Measurements from ENCODE around the gene MRAP2. TPM values are rescaled to one million over a fixed set of nuclear protein-coding genes. Genes with fewer than 3 reads are reported as not detected.

The MRAP2 gene
- total and polyA plus RNA-seq, 9 donors, result 15.0 to 40.8 (median 24.9) TPM

GRCh38 chr6:84052204-84052882, 18.8 kb downstream of the MRAP2 start:
- WGBS (ENCODE audit: insufficient coverage), result 5% methylated on average over 6 of the region's 7 CpGs
- DNase-seq, result peak; percentile 91
- Histone ChIP-seq H3K27ac (ENCODE audit: low read length) (peak overlapping the region; percentile 97), H3K36me3 (ENCODE audit: control insufficient read depth, insufficient read depth, low read length) (no peaks in the 10 kb centered on the region), H3K9me3 (replicated peaks; ENCODE audit: control insufficient read depth, low read depth, low read length) (no peaks in the 10 kb centered on the region), H3K4me1 (ENCODE audit: control insufficient read depth, insufficient read depth, low read length) (peaks cover 37% of the 10 kb centered on the region), H3K4me3 (ENCODE audit: low read length) (peak overlapping the region; percentile 12), H3K27me3 (ENCODE audit: control insufficient read depth, insufficient read depth, low read length) (no peaks in the 10 kb centered on the region)

GRCh38 chr6:84052883-84053241, 19.3 kb downstream of the MRAP2 start:
- peak overlapping the region; percentile 97 for H3K27ac ChIP-seq (ENCODE audit: low read length)
- no peaks in the 10 kb centered on the region for H3K36me3 ChIP-seq (ENCODE audit: control insufficient read depth, insufficient read depth, low read length)
- no peak overlapping the region for H3K4me3 ChIP-seq (ENCODE audit: low read length)
- no peaks in the 10 kb centered on the region for H3K27me3 ChIP-seq (ENCODE audit: control insufficient read depth, insufficient read depth, low read length)
- peaks cover 39% of the 10 kb centered on the region for H3K4me1 ChIP-seq (ENCODE audit: control insufficient read depth, insufficient read depth, low read length)
- DNase-seq, result no peak
- H3K9me3 ChIP-seq (replicated peaks; ENCODE audit: control insufficient read depth, low read depth, low read length), result no peaks in the 10 kb centered on the region
- WGBS (ENCODE audit: insufficient coverage), result 33% methylated on average over 1 of the region's 7 CpGs

DNA sequence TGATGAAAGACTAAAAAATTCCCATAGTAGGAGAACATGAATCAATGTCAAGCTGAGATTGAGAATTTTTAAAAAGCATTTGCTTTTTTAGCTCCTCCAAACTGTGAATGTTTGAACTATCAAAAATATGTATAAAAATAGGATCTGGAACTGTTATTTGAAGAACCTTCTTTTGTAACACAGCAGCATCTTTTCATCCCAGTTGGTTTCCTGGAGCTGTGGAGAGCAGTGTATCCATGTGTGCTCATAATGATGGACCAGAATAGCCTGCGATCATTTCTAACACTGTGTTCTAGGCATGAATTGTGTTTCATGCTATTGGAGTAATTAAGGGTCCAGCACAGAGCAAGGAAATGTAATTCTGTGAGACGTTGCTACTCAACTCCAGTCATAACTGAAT, 22.1 kb downstream of the MRAP2 start:
- Histone ChIP-seq H3K27me3 (ENCODE audit: control insufficient read depth, insufficient read depth, low read length) (no peaks in the 10 kb centered on the region), H3K4me3 (ENCODE audit: low read length) (no peak overlapping the region), H3K4me1 (ENCODE audit: control insufficient read depth, insufficient read depth, low read length) (peaks cover 40% of the 10 kb centered on the region), H3K36me3 (ENCODE audit: control insufficient read depth, insufficient read depth, low read length) (no peaks in the 10 kb centered on the region), H3K9me3 (replicated peaks; ENCODE audit: control insufficient read depth, low read depth, low read length) (no peaks in the 10 kb centered on the region), H3K27ac (ENCODE audit: low read length) (no peak overlapping the region)
- DNase-seq, result no peak
- WGBS (ENCODE audit: insufficient coverage), result 61% methylated on average over 2 of the region's 2 CpGs

DNA sequence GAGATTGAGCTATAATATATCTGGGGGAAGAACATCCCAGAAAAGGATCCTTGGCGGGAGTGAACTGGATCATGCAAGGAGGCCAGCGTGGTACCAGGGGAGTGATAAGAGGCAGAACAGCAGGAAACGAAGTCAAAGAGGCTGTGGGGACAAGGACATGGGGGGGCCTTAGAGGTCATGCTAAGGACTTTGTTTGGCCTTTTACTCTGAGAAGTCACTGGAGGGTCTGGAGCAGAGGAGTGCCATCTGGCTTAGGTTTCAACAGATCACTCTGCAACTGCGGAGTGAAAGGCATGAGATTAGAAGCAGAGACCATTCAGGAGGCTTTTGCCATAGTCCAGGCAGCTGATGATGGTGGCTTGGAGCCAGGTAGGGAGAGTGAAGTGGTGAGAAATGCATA, 24.3 kb downstream of the MRAP2 start:
- Histone ChIP-seq H3K4me3 (ENCODE audit: low read length) (no peak overlapping the region), H3K4me1 (ENCODE audit: control insufficient read depth, insufficient read depth, low read length) (peaks cover 19% of the 10 kb centered on the region), H3K27me3 (ENCODE audit: control insufficient read depth, insufficient read depth, low read length) (no peaks in the 10 kb centered on the region), H3K36me3 (ENCODE audit: control insufficient read depth, insufficient read depth, low read length) (no peaks in the 10 kb centered on the region), H3K9me3 (replicated peaks; ENCODE audit: control insufficient read depth, low read depth, low read length) (no peaks in the 10 kb centered on the region), H3K27ac (ENCODE audit: low read length) (no peak overlapping the region)
- WGBS (ENCODE audit: insufficient coverage), result 66% methylated on average over 4 of the region's 4 CpGs
- DNase-seq, result no peak

GRCh38 chr6:84059082-84059481, 25.5 kb downstream of the MRAP2 start:
- Histone ChIP-seq H3K4me1 (ENCODE audit: control insufficient read depth, insufficient read depth, low read length) (peaks cover 11% of the 10 kb centered on the region), H3K27me3 (ENCODE audit: control insufficient read depth, insufficient read depth, low read length) (no peaks in the 10 kb centered on the region), H3K27ac (ENCODE audit: low read length) (no peak overlapping the region), H3K4me3 (ENCODE audit: low read length) (no peak overlapping the region), H3K9me3 (replicated peaks; ENCODE audit: control insufficient read depth, low read depth, low read length) (no peaks in the 10 kb centered on the region), H3K36me3 (ENCODE audit: control insufficient read depth, insufficient read depth, low read length) (peaks cover 2% of the 10 kb centered on the region)
- WGBS (ENCODE audit: insufficient coverage), result 94% methylated on average over 2 of the region's 2 CpGs
- DNase-seq, result no peak

DNA sequence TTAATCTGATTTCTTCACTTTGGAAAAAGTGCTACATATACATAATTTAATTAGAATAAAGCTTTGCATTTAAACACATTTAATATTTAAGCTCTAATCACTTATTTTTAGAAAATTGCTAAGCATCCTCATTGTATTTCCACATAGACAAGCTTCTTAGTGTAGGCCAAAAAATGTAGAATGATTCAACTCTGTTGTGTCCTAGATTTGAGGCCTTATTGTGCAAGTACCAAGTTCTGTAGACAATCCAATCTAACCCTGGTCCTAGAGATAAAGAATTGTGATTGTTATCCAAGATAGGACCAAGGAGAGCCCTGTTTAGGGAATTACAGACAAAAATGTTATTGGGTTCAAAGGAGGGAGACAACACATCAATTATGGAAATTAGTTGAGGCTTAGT, 27.6 kb downstream of the MRAP2 start:
- no peak overlapping the region for H3K4me3 ChIP-seq (ENCODE audit: low read length)
- H3K4me1 ChIP-seq (ENCODE audit: control insufficient read depth, insufficient read depth, low read length), result peaks cover 11% of the 10 kb centered on the region
- no peaks in the 10 kb centered on the region for H3K27me3 ChIP-seq (ENCODE audit: control insufficient read depth, insufficient read depth, low read length)
- H3K9me3 ChIP-seq (replicated peaks; ENCODE audit: control insufficient read depth, low read depth, low read length), result no peaks in the 10 kb centered on the region
- no peak for DNase-seq
- H3K27ac ChIP-seq (ENCODE audit: low read length), result no peak overlapping the region
- peaks cover 2% of the 10 kb centered on the region for H3K36me3 ChIP-seq (ENCODE audit: control insufficient read depth, insufficient read depth, low read length)

- H3K36me3 ChIP-seq (ENCODE audit: control insufficient read depth, insufficient read depth, low read length), result peaks cover 2% of the 10 kb centered on the region
- WGBS (ENCODE audit: insufficient coverage), result 48% methylated on average over 3 of the region's 3 CpGs
- peaks cover 11% of the 10 kb centered on the region for H3K4me1 ChIP-seq (ENCODE audit: control insufficient read depth, insufficient read depth, low read length)
- no peaks in the 10 kb centered on the region for H3K27me3 ChIP-seq (ENCODE audit: control insufficient read depth, insufficient read depth, low read length)
- H3K27ac ChIP-seq (ENCODE audit: low read length), result no peak overlapping the region
- no peaks in the 10 kb centered on the region for H3K9me3 ChIP-seq (replicated peaks; ENCODE audit: control insufficient read depth, low read depth, low read length)
- DNase-seq, result no peak
- H3K4me3 ChIP-seq (ENCODE audit: low read length), result no peak overlapping the region
These were observed 28.2 kb downstream of the MRAP2 start for GRCh38 chr6:84061613-84062398.

DNA sequence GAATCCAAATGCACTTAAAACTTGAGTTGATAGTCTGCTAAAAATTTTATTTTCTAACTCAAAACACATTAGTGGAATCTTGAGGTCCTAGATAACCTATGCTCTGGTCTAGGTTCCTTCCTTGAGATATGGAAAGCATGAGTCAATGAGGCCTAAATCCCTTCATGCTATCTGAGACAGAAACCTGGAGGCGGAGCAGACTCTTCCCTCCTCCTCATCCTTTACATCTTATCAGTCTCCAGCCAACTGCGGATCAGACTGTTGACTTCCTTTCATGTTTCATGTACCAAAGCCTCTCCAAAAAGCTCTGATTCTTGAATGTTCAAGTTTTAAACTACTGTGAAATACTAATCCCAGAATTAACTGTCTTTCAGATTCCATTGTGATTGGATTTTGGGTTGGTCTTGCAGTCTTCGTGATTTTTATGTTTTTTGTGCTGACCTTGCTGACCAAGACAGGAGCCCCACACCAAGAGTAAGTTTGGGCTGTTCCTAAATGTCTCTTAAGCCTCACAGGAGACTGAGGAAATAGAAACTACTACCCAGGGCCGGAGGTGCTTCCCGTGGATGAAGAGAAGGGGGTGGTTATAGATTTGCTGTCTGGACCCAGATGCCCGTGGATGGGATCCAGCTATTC, 29.1 kb downstream of the MRAP2 start:
- 86% methylated on average over 2 of the region's 6 CpGs for WGBS (ENCODE audit: insufficient coverage)

DNA sequence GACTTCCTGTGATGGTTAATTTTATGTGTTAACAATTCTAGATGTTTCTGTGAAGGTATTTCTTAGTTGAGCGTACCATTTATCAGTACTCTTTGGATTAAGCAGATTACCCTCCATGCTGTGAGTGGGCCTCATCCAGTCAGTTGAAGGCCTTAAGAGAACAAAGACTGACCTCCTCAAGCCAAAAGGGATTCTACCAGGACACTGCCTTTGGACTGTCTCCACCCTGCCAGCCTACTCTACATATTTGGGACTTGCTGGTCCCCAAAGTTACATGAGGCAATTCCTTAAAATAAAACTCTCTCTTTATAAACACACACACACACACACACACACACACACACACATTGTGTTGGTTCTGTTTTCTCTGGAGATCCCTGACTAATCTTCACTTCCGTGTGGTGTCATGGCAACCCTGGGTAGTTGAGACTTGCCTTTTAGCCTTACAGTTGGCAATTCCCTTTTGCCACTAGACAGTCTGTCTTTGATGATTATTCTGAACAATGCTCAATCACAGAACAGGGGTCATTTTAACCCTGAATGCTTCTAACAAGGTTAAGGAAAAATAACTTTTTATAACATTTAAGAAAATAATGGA, 32.2 kb downstream of the MRAP2 start:
- WGBS (ENCODE audit: insufficient coverage), result no CpG with 5 or more reads among the region's 2 CpGs
- H3K36me3 ChIP-seq (ENCODE audit: control insufficient read depth, insufficient read depth, low read length), result peaks cover 2% of the 10 kb centered on the region
- no peak overlapping the region for H3K27ac ChIP-seq (ENCODE audit: low read length)
- H3K9me3 ChIP-seq (replicated peaks; ENCODE audit: control insufficient read depth, low read depth, low read length), result no peaks in the 10 kb centered on the region
- H3K4me1 ChIP-seq (ENCODE audit: control insufficient read depth, insufficient read depth, low read length), result peaks cover 2% of the 10 kb centered on the region
- H3K27me3 ChIP-seq (ENCODE audit: control insufficient read depth, insufficient read depth, low read length), result no peaks in the 10 kb centered on the region
- H3K4me3 ChIP-seq (ENCODE audit: low read length), result no peak overlapping the region
- DNase-seq, result no peak

More for the DNA sequence above, 29.1 kb downstream of the MRAP2 start:
- Histone ChIP-seq H3K9me3 (replicated peaks; ENCODE audit: control insufficient read depth, low read depth, low read length) (no peaks in the 10 kb centered on the region), H3K27ac (ENCODE audit: low read length) (no peak overlapping the region), H3K27me3 (ENCODE audit: control insufficient read depth, insufficient read depth, low read length) (no peaks in the 10 kb centered on the region), H3K4me3 (ENCODE audit: low read length) (no peak overlapping the region), H3K36me3 (ENCODE audit: control insufficient read depth, insufficient read depth, low read length) (peaks cover 2% of the 10 kb centered on the region), H3K4me1 (ENCODE audit: control insufficient read depth, insufficient read depth, low read length) (peaks cover 11% of the 10 kb centered on the region)
- DNase-seq, result no peak

DNA sequence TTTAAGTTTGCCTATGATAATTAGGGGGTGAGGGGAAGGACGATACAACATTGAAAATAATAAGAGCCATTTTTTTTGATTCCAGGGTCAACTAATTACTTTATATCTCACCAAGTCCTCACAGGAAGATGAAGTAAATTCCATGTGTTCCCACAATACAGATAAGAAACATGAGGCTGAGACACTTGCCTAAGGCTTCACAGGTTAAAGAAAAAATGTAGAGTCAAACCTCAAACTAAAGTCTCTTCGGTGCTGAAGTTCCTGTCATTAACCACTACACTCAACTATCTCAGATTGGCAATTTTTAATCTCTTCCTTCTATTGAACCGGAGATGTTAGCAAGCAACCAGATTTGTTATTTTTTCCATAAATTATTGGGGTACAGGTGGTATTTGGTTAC, 33.0 kb downstream of the MRAP2 start:
- H3K27ac ChIP-seq (ENCODE audit: low read length), result no peak overlapping the region
- no peaks in the 10 kb centered on the region for H3K27me3 ChIP-seq (ENCODE audit: control insufficient read depth, insufficient read depth, low read length)
- H3K4me3 ChIP-seq (ENCODE audit: low read length), result no peak overlapping the region
- WGBS (ENCODE audit: insufficient coverage), result no CpG with 5 or more reads among the region's 3 CpGs
- peaks cover 2% of the 10 kb centered on the region for H3K4me1 ChIP-seq (ENCODE audit: control insufficient read depth, insufficient read depth, low read length)
- H3K9me3 ChIP-seq (replicated peaks; ENCODE audit: control insufficient read depth, low read depth, low read length), result peaks cover 2% of the 10 kb centered on the region
- DNase-seq, result no peak
- peaks cover 2% of the 10 kb centered on the region for H3K36me3 ChIP-seq (ENCODE audit: control insufficient read depth, insufficient read depth, low read length)

Measured in muscle of leg (tissue), 11 donors.